Transverse colon (tissue), 4 donors: ENCODE results near the gene TMEM92.

ENCODE experiments used
- CTCF ChIP-seq, 5 experiments: fragments of 200-600 bp in 3 of 5; fragments of 450-650 bp in 2 of 5; sonication (generic) in 3 of 5; IDR thresholded peaks; 1 replicate in 2 of 5; 2 replicates in 3 of 5; pipeline ENCODE4 v1.5.1; 2016 to 2017; ENCODE audit warnings: antibody characterized with exemption in 5 of 5, inconsistent platforms in 3 of 5, mild to moderate bottlenecking in 2 of 5, moderate library complexity in 1 of 5
- EP300 ChIP-seq: sonication (generic); formaldehyde crosslinking; IDR thresholded peaks from one replicate; pipeline ENCODE4 v1.6.1; 2017; ENCODE audit warnings: antibody characterized with exemption, low read depth
- POLR2A ChIP-seq: fragments of 450-650 bp; IDR thresholded peaks from one replicate; pipeline ENCODE4 v1.6.1; 2016; ENCODE audit warnings: antibody characterized with exemption, mild to moderate bottlenecking, moderate library complexity
- POLR2AphosphoS5 ChIP-seq, 3 donors: sonication (generic); formaldehyde crosslinking; IDR thresholded peaks; one replicate each; pipeline ENCODE4 v1.6.1; 2016; ENCODE audit warnings: antibody characterized with exemption in 3 of 3

- no peak for TF ChIP-seq POLR2A
- no peak for TF ChIP-seq CTCF (IDR thresholded peaks at IDR 0.05)
- TF ChIP-seq EP300, result no peak
- TF ChIP-seq POLR2AphosphoS5 (IDR thresholded peaks at IDR 0.05), result no peak
Observed at GRCh38 chr17:50267074-50267841, 7.0 kb upstream of the TMEM92 start.
